22Rv1 (cell line): ENCODE measurements around the gene SHLD1.

Experiments
- CTCF ChIP-seq: fragments of 450-650 bp; IDR thresholded peaks from 2 replicates; pipeline ENCODE4 v1.5.1; 2017; ENCODE audit warnings: mild to moderate bottlenecking
- ZFX ChIP-seq: fragments of 450-650 bp; IDR thresholded peaks from 2 replicates; pipeline ENCODE4 v1.6.1; 2017; ENCODE audit warnings: antibody characterized with exemption, borderline replicate concordance

DNA sequence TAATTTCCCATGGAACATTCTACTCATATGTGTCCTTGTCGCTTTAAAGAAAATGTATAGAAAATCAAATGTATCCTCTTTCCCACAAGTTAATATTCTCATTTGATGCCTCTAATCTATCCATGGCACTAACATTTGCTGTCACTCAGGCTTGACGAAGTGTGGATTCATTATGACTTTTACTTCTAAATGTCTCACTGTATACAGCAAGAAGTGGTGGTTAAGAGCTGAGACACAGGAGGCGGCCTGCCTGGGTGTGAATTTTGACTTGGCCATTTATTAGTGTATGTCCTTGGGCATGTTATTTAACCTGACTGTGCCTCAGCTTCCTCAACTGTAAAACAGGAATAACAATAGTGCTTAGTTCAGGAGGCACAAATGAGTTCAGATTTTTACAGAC is 130.1 kb downstream of the SHLD1 start:
- TF ChIP-seq CTCF (no peak), ZFX (no peak)
